ENCODE results near the gene PFDN2. TPM values are rescaled to one million over a fixed set of nuclear protein-coding genes. Genes with fewer than 3 reads are reported as not detected.

Gene PFDN2
- total and polyA plus RNA-seq, 8 donors = 42.5 to 57.0 (median 51.8) TPM

- ATAC-seq (no peak), DNase-seq (no peak)
- intact Hi-C loops (cut with DNase I) = loop anchor here in 1 of 2 donors (5.0 kb wide), 1 partner anchor 99 kb away; no protein-coding TSS in a partner anchor
- Histone ChIP-seq H3K9me3 (no peaks in the 10 kb centered on the region), H3K4me1 (peaks cover 14 to 32% of the 10 kb centered on the region in 2 donors), H3K36me3 (peaks cover 0 to 19% of the 10 kb centered on the region in 2 donors), H3K27me3 (no peaks in the 10 kb centered on the region), H3K4me3 (no peak overlapping the region), H3K27ac (peak overlapping the region in 1 of 2 donors; percentile 51)
- no peak for TF ChIP-seq CTCF (IDR thresholded peaks at IDR 0.05)
Measured at GRCh38 chr1:161096015-161096414, 21.8 kb downstream of the PFDN2 start.

GRCh38 chr1:161095230-161095629 lies 22.6 kb downstream of the PFDN2 start:
- H3K9me3 ChIP-seq = no peaks in the 10 kb centered on the region
- H3K27ac ChIP-seq = no peak overlapping the region
- no peaks in the 10 kb centered on the region for H3K27me3 ChIP-seq
- intact Hi-C loops (cut with DNase I) = loop anchor here in 1 of 2 donors (5.0 kb wide), 1 partner anchor 98 kb away; no protein-coding TSS in a partner anchor
- peaks cover 0 to 11% of the 10 kb centered on the region in 2 donors for H3K36me3 ChIP-seq
- TF ChIP-seq CTCF (IDR thresholded peaks at IDR 0.05) = no peak
- no peak overlapping the region for H3K4me3 ChIP-seq
- DNase-seq (no peak), ATAC-seq (no peak)
- peaks cover 14 to 32% of the 10 kb centered on the region in 2 donors for H3K4me1 ChIP-seq

- TF ChIP-seq CTCF (IDR thresholded peaks at IDR 0.05) = no peak
- Histone ChIP-seq H3K9me3 (no peaks in the 10 kb centered on the region), H3K27me3 (no peaks in the 10 kb centered on the region), H3K36me3 (peaks cover 0 to 3% of the 10 kb centered on the region in 2 donors), H3K4me1 (peaks cover 14 to 34% of the 10 kb centered on the region in 2 donors), H3K4me3 (no peak overlapping the region), H3K27ac (no peak overlapping the region)
- ATAC-seq = no peak
- DNase-seq = no peak
- intact Hi-C loops (cut with DNase I) = no loop called here
Measured at GRCh38 chr1:161094481-161094880, 23.4 kb downstream of the PFDN2 start.

GRCh38 chr1:161092621-161093028 lies 25.2 kb downstream of the PFDN2 start:
- Histone ChIP-seq H3K4me3 (no peak overlapping the region), H3K27ac (no peak overlapping the region), H3K27me3 (no peaks in the 10 kb centered on the region), H3K4me1 (peaks cover 8 to 31% of the 10 kb centered on the region in 2 donors), H3K36me3 (no peaks in the 10 kb centered on the region), H3K9me3 (no peaks in the 10 kb centered on the region)
- no peak for DNase-seq
- TF ChIP-seq CTCF (IDR thresholded peaks at IDR 0.05) = no peak
- intact Hi-C loops (cut with DNase I) = no loop called here
- ATAC-seq = peak; percentile 31

GRCh38 chr1:161091796-161092507 lies 25.9 kb downstream of the PFDN2 start:
- Histone ChIP-seq H3K4me3 (no peak overlapping the region), H3K36me3 (no peaks in the 10 kb centered on the region), H3K27ac (no peak overlapping the region), H3K4me1 (peaks cover 3 to 25% of the 10 kb centered on the region in 2 donors), H3K9me3 (no peaks in the 10 kb centered on the region), H3K27me3 (no peaks in the 10 kb centered on the region)
- intact Hi-C loops (cut with DNase I) = no loop called here
- DNase-seq (no peak), ATAC-seq (no peak)
- TF ChIP-seq CTCF (IDR thresholded peaks at IDR 0.05) = no peak
